GM18858 (cell line): ENCODE results near the gene ATP6V1C2.
"Not testable (repeated sequence)": the region's sequence is repeated elsewhere in the genome, so short reads cannot be mapped to it uniquely, and the experiment has no call there.

Experiments
- ATAC-seq: cut with Tn5 transposase; IDR thresholded peaks from one replicate; pipeline ENCODE4 v1.9.1; 2021; ENCODE audit not compliant: unreplicated experiment

Gene ATP6V1C2

GRCh38 chr2:10784719-10785118 is 63.3 kb downstream of the ATP6V1C2 start:
- ATAC-seq: no peak

- no peak for ATAC-seq
These were observed 63.8 kb downstream of the ATP6V1C2 start for GRCh38 chr2:10785260-10785659.

GRCh38 chr2:10786240-10786982 is 65.0 kb downstream of the ATP6V1C2 start:
- ATAC-seq: no peak

- ATAC-seq: no peak
These were observed 65.9 kb downstream of the ATP6V1C2 start for GRCh38 chr2:10787176-10787968.

GRCh38 chr2:10788855-10789254 is 67.4 kb downstream of the ATP6V1C2 start:
- no peak for ATAC-seq

GRCh38 chr2:10790228-10790973 is 69.0 kb downstream of the ATP6V1C2 start:
- peak; percentile 86 for ATAC-seq

- peak; percentile 38 for ATAC-seq
These were observed 70.7 kb downstream of the ATP6V1C2 start for GRCh38 chr2:10792001-10792634.

- no peak for ATAC-seq
These were observed 71.4 kb downstream of the ATP6V1C2 start for GRCh38 chr2:10792660-10793400.

GRCh38 chr2:10793816-10794215 is 72.4 kb downstream of the ATP6V1C2 start:
- no peak for ATAC-seq

- ATAC-seq: no peak
These were observed 73.4 kb downstream of the ATP6V1C2 start for GRCh38 chr2:10794876-10795275.

- no peak for ATAC-seq
These were observed 74.1 kb downstream of the ATP6V1C2 start for GRCh38 chr2:10795508-10796046.

GRCh38 chr2:10796703-10797102 is 75.3 kb downstream of the ATP6V1C2 start:
- no peak for ATAC-seq

GRCh38 chr2:10798783-10799182 is 77.4 kb downstream of the ATP6V1C2 start:
- ATAC-seq: no peak

GRCh38 chr2:10800163-10800562 is 78.7 kb downstream of the ATP6V1C2 start:
- ATAC-seq: no peak

GRCh38 chr2:10802657-10803056 is 81.2 kb downstream of the ATP6V1C2 start:
- ATAC-seq: no peak

- not testable (repeated sequence) for ATAC-seq
These were observed 84.6 kb downstream of the ATP6V1C2 start for GRCh38 chr2:10805990-10806389.

GRCh38 chr2:10806543-10806942 is 85.1 kb downstream of the ATP6V1C2 start:
- no peak for ATAC-seq

GRCh38 chr2:10810202-10811161 is 89.1 kb downstream of the ATP6V1C2 start:
- ATAC-seq: peak; percentile 37

GRCh38 chr2:10811517-10811916 is 90.1 kb downstream of the ATP6V1C2 start:
- ATAC-seq: no peak
